ENCODE measurements around the gene PDGFA.

Gene PDGFA

GRCh38 chr7:563629-564170, 44.1 kb upstream of the PDGFA start:
- POLR2A ChIA-PET, result no interaction called here

DNA sequence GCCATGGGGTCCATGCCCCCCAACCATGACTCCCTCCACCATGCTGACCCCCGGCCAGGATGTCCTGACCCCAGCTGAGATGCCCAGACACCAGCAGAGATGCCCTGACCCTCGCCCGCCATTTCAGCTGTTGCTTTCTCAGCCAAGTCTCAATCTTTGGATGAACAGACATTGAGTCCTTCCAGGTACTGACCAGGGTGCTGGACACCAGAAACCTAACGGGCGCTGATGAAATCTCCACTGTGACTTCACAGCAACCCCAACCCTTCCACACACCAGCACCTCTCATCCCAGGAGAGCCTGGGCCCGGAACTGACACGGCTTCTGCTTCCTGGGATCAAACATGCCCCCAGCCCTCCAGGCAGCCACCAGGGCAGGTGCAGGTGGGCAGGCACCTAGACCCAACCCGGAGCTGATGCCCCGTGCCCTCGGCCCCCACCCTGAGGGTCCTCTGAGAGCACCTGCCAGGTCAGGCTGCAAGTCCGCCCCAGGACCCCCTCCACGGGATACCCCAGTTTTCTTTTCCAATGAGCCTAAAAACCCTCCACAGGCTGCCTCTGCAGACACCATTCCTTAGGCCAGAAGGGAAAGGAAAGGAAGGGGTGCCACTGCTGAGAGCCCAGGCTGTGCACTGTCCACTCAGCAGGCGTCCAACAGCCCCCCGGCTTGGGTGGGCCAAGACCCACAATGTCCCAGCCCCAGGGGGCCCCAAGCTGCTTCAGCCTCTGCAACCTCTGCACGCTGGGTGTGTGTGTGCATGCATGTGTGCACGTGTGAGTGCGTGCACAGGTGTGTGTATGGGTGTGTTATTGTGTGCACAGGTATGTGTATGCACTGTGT, 43.4 kb upstream of the PDGFA start:
- ChIA-PET CTCF (no interaction called here), POLR2A (no interaction called here)
- no peak for DNase-seq (ENCODE audit: extremely low spot score)
- TF ChIP-seq, protein P1, sequence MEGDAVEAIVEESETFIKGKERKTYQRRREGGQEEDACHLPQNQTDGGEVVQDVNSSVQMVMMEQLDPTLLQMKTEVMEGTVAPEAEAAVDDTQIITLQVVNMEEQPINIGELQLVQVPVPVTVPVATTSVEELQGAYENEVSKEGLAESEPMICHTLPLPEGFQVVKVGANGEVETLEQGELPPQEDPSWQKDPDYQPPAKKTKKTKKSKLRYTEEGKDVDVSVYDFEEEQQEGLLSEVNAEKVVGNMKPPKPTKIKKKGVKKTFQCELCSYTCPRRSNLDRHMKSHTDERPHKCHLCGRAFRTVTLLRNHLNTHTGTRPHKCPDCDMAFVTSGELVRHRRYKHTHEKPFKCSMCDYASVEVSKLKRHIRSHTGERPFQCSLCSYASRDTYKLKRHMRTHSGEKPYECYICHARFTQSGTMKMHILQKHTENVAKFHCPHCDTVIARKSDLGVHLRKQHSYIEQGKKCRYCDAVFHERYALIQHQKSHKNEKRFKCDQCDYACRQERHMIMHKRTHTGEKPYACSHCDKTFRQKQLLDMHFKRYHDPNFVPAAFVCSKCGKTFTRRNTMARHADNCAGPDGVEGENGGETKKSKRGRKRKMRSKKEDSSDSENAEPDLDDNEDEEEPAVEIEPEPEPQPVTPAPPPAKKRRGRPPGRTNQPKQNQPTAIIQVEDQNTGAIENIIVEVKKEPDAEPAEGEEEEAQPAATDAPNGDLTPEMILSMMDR (IDR thresholded peaks at IDR 0.05; ENCODE audit: control extremely low read depth, extremely low read depth, low read depth, missing control alignments), result no peak

More at GRCh38 chr7:563629-564170, 44.1 kb upstream of the PDGFA start:
- DNase-seq (ENCODE audit: extremely low spot score), result no peak
- TF ChIP-seq, protein P1 (IDR thresholded peaks at IDR 0.05; ENCODE audit: control extremely low read depth, extremely low read depth, low read depth, missing control alignments), result no peak
- CTCF ChIA-PET, result no interaction called here

DNA sequence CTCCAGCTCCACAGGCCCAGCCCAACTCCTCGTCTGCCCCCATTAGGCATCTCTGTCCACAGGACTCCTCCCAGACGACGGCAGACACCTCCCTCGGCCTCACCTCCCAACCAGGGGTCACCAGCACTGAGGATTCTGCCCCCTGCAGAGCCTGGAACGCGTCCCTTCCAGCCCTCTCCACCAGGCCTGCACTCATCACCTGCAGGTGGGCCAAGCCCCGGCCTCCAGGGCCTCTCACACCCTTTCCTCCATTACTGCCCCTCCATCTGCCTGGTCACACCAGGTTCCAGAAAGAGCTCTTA, 42.7 kb upstream of the PDGFA start:
- no peak for DNase-seq (ENCODE audit: extremely low spot score)
- CTCF ChIA-PET, result no interaction called here
- POLR2A ChIA-PET, result no interaction called here
- TF ChIP-seq, protein P1 (IDR thresholded peaks at IDR 0.05; ENCODE audit: control extremely low read depth, extremely low read depth, low read depth, missing control alignments), result no peak

- ChIA-PET POLR2A (no interaction called here), CTCF (no interaction called here)
- no peak for DNase-seq (ENCODE audit: extremely low spot score)
- TF ChIP-seq, protein P1 (IDR thresholded peaks at IDR 0.05; ENCODE audit: control extremely low read depth, extremely low read depth, low read depth, missing control alignments), result no peak
Observed at GRCh38 chr7:561631-562373, 42.2 kb upstream of the PDGFA start.

DNA sequence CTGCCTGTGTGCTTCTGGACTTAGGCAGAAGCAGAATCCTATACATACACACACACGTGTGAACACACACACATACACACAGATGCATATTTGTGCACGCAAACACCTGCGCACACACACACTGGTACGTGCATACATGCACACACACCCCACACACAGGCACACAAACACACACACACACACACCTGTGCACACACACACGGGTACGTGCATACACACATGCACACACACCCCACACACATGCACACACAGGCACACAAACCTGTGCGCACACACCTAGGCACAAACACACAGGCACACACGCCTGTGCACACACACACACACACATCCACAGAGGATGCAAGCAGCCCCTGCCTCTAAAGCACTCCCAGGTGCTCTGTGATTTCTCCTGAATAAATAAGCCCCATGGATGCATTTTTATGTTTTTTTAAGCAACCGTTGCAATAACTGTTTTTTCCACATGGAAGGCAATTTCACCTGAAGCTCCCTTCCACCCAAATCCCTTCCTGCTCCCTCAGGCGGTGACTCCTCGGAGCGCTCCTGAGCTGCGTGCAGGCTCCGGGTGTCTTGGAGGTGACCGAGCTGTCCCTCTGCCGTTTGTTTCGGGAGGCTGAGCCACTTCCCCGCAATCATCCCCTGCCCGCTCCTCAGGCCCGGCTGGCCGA, 41.5 kb upstream of the PDGFA start:
- TF ChIP-seq, protein P1 (IDR thresholded peaks at IDR 0.05; ENCODE audit: control extremely low read depth, extremely low read depth, low read depth, missing control alignments), result no peak
- POLR2A ChIA-PET, result no interaction called here
- no peak for DNase-seq (ENCODE audit: extremely low spot score)
- CTCF ChIA-PET, result no interaction called here

DNA sequence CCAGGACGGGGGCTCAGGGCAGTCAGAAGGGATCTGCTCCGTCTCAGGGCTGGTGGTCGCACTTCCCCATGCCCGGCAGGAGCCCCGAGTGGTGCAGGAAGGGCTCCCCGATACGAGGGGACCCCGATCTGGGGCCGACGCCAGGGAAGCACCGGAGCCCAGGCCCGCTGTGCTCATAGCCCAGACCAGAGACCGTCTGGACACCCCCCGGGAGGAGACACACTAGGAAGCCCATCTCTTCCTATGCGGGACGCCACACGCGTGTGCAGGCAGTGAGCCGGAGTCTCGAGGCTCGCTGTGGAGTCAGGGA, 39.7 kb upstream of the PDGFA start:
- ChIA-PET CTCF (no interaction called here), POLR2A (no interaction called here)
- DNase-seq (ENCODE audit: extremely low spot score), result no peak
- TF ChIP-seq, protein P1 (IDR thresholded peaks at IDR 0.05; ENCODE audit: control extremely low read depth, extremely low read depth, low read depth, missing control alignments), result no peak

Measured in GM10248 (cell line).